Measurements from ENCODE around the gene MAP2K5.

DNA sequence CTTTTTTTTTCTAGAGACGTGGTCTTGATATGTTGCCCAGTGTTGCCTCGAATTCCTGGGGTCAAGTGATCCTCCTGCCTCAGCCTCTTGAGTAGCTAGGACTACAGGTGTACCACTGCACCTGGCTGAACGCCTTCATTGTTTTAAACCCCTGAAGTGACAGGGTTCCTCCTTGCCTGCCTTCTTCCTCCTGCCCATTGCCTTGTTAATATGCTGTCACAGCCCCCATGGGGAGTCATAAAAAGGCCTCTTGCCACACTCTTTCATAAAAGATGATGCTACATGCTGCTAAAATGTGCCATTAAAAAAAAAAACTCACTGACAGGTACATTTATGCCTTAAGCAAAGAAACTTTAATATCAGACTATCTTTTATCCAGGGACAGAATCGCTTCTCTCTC lies 166.0 kb downstream of the MAP2K5 start:
- no peak for TF ChIP-seq ZNF610 (tag by site-specific recombination; IDR thresholded peaks at IDR 0.05; ENCODE audit: borderline replicate concordance)
- TF ChIP-seq, protein P1, sequence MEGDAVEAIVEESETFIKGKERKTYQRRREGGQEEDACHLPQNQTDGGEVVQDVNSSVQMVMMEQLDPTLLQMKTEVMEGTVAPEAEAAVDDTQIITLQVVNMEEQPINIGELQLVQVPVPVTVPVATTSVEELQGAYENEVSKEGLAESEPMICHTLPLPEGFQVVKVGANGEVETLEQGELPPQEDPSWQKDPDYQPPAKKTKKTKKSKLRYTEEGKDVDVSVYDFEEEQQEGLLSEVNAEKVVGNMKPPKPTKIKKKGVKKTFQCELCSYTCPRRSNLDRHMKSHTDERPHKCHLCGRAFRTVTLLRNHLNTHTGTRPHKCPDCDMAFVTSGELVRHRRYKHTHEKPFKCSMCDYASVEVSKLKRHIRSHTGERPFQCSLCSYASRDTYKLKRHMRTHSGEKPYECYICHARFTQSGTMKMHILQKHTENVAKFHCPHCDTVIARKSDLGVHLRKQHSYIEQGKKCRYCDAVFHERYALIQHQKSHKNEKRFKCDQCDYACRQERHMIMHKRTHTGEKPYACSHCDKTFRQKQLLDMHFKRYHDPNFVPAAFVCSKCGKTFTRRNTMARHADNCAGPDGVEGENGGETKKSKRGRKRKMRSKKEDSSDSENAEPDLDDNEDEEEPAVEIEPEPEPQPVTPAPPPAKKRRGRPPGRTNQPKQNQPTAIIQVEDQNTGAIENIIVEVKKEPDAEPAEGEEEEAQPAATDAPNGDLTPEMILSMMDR (tag by site-specific recombination; IDR thresholded peaks at IDR 0.05), result no peak; the same call in 1 of the 2 replicates
- no peak for TF ChIP-seq ZNF138 (tag by site-specific recombination; IDR thresholded peaks at IDR 0.05; ENCODE audit: borderline replicate concordance)
- TF ChIP-seq ZNF175 (tag by site-specific recombination; IDR thresholded peaks at IDR 0.05), result no peak
- no peak for TF ChIP-seq ZNF214 (tag by site-specific recombination; IDR thresholded peaks at IDR 0.05; ENCODE audit: borderline replicate concordance)
- TF ChIP-seq, protein P2, sequence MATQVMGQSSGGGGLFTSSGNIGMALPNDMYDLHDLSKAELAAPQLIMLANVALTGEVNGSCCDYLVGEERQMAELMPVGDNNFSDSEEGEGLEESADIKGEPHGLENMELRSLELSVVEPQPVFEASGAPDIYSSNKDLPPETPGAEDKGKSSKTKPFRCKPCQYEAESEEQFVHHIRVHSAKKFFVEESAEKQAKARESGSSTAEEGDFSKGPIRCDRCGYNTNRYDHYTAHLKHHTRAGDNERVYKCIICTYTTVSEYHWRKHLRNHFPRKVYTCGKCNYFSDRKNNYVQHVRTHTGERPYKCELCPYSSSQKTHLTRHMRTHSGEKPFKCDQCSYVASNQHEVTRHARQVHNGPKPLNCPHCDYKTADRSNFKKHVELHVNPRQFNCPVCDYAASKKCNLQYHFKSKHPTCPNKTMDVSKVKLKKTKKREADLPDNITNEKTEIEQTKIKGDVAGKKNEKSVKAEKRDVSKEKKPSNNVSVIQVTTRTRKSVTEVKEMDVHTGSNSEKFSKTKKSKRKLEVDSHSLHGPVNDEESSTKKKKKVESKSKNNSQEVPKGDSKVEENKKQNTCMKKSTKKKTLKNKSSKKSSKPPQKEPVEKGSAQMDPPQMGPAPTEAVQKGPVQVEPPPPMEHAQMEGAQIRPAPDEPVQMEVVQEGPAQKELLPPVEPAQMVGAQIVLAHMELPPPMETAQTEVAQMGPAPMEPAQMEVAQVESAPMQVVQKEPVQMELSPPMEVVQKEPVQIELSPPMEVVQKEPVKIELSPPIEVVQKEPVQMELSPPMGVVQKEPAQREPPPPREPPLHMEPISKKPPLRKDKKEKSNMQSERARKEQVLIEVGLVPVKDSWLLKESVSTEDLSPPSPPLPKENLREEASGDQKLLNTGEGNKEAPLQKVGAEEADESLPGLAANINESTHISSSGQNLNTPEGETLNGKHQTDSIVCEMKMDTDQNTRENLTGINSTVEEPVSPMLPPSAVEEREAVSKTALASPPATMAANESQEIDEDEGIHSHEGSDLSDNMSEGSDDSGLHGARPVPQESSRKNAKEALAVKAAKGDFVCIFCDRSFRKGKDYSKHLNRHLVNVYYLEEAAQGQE (tag by site-specific recombination; IDR thresholded peaks at IDR 0.05), result no peak
- no peak for TF ChIP-seq HOXC10 (CRISPR knock-in tag; IDR thresholded peaks at IDR 0.05)
- TF ChIP-seq, protein P3, sequence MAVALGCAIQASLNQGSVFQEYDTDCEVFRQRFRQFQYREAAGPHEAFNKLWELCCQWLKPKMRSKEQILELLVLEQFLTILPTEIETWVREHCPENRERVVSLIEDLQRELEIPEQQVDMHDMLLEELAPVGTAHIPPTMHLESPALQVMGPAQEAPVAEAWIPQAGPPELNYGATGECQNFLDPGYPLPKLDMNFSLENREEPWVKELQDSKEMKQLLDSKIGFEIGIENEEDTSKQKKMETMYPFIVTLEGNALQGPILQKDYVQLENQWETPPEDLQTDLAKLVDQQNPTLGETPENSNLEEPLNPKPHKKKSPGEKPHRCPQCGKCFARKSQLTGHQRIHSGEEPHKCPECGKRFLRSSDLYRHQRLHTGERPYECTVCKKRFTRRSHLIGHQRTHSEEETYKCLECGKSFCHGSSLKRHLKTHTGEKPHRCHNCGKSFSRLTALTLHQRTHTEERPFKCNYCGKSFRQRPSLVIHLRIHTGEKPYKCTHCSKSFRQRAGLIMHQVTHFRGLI (tag by site-specific recombination; IDR thresholded peaks at IDR 0.05), result no peak
- no peak for TF ChIP-seq TRIM28 (IDR thresholded peaks at IDR 0.05; ENCODE audit: borderline replicate concordance, low read length)
- no peak for TF ChIP-seq ZFP3 (tag by site-specific recombination; IDR thresholded peaks at IDR 0.05; ENCODE audit: low read depth)
- TF ChIP-seq ZBTB8A (tag by site-specific recombination; IDR thresholded peaks at IDR 0.05), result no peak
- TF ChIP-seq ZNF530 (tag by site-specific recombination; IDR thresholded peaks at IDR 0.05; ENCODE audit: low read depth), result no peak
- TF ChIP-seq GLI4 (tag by site-specific recombination; IDR thresholded peaks at IDR 0.05), result no peak
- TF ChIP-seq ZNF274 (IDR thresholded peaks at IDR 0.05; ENCODE audit: low read length), result no peak
- no peak for TF ChIP-seq ZNF274 (tag by site-specific recombination; IDR thresholded peaks at IDR 0.05; ENCODE audit: borderline replicate concordance)
